ENCODE results near the gene AIG1. TPM values are rescaled to one million over a fixed set of nuclear protein-coding genes. Genes with fewer than 3 reads are reported as not detected.
A peak's percentile ranks its signal among the peaks of the same experiment; 100 is the strongest.

Gene AIG1
- total and polyA plus RNA-seq, 2 of the 13 experiments (the other 11 are each of a cell fraction or from before 2014, with no cell fraction given) = 115 to 197 TPM

GRCh38 chr6:143060806-143061596 lies at the start of gene AIG1 (continued):
- TF ChIP-seq ZNF318 (CRISPR knock-in tag; IDR thresholded peaks at IDR 0.05) (peak; percentile 95; the same call in 1 of the 2 replicates), SP4 (CRISPR knock-in tag; IDR thresholded peaks at IDR 0.05) (peak; percentile 63; the same call in 1 of the 2 replicates), AGO2 (optimal IDR thresholded peaks at IDR 0.05; ENCODE audit: low read depth, low read length) (peak; percentile 66), SMC3 (IDR thresholded peaks at IDR 0.05; ENCODE audit: low read length) (no peak)

Measured in HepG2 (cell line).